HG03354 (cell line): ENCODE measurements around the gene LY6G5C.
"Not testable (repeated sequence)": the region's sequence is repeated elsewhere in the genome, so short reads cannot be mapped to it uniquely, and the experiment has no call there.

ENCODE experiments used
- ATAC-seq: cut with Tn5 transposase; IDR thresholded peaks from one replicate; pipeline ENCODE4 v1.9.1; 2021; ENCODE audit warnings: mild to moderate bottlenecking; ENCODE audit not compliant: unreplicated experiment, poor library complexity, severe bottlenecking

LY6G5C gene

GRCh38 chr6:31717499-31718222 is 36.8 kb upstream of the LY6G5C start:
- no peak for ATAC-seq

- ATAC-seq, result no peak
Observed at GRCh38 chr6:31715022-31715958, 34.4 kb upstream of the LY6G5C start, which contains the start of gene LY6G6D. TSS of gene LY6G6D (plus strand) at chr6:31715348. CDS start at chr6:31715356, 8 bp downstream.

DNA sequence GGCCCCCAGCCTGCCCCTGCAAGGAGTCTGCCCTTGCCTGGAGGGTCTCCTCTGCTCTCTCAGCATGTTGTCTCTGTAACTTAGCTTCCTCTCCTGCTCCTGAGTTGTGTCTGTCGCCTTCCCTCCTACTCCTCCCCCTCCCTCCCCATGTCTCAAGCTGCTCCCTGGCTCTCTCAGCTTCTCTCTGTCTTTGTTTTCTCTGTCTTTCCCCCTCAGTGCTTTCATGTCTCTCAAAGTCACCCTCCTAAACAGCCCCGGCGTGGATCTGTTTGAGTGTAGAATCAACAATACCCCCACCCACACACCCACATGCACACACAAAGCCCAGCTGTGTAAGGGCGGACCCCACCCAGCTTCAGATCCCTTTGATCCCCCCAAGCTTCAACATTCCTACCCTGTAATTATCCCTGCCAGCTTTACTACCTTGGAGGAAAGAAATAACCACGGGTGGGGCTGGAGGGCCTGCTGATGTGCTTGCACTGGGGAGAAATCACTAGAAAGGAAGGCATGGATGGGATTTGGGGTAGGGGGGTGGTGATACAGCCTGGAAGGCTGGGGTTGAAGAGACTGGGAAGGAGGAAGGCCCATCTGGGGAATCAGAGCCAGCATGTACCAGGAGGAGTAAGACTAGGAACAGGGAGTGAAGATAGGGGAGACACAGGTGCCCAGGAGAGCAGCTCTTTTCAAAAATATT is 33.3 kb upstream of the LY6G5C start:
- ATAC-seq, result no peak

DNA sequence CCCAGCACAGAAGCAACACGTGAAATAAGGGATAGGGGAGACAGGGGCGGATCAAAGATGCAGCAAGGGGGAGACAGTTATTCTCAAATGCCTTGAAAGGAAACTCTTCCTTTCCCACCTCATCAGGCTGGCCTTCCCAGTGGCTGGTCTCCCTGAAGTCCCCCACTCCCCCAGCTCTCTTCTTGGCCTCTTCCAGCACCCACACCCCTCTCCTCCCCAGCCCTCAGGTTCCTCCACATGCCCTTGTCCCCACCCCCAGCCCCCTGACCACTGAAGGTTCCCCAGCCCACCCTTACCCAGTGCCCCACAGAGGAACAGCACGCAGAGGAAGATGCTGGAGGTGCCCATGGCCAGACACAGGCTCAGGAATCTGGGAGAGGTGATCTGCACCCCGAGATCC is 32.6 kb upstream of the LY6G5C start:
- no peak for ATAC-seq

DNA sequence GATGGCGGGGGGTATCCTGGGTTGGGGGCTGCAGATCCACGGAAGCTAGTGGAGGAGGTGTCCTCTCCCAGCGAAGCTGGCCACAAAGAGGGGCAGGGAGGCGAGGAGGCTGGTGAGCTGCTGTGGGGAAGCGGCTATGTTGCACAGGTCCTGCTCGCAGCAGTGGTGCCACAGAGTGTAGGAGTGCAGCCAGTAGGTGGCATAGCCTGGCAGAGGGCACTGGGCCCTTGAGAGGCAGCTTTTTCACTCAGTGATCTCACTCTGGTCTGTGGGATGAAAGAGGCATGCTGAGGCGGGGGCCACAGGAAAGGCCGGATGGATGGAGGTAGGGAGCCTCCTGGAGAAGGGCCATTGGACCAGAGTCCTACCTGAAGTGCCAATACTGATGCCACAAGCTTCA is 31.4 kb upstream of the LY6G5C start:
- ATAC-seq, result no peak

DNA sequence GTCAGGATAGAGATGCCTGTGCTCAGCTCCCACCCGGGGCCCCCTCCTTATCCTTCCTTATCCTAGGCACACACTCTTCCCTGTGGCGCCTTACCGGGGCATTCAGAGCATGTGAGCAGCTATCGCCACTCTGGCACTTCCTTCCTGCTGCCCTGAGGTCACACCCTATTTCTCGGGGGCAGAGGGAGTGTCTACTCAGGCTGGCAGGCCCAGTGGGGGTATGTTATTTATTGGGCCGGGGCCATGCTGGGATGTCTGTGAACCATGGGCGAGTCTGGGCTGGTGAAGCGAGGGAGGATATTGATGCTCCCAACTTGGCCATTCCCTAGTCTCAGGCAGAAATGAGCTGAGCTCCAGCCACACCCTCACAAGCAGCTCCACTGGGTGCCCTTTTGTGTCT is 30.4 kb upstream of the LY6G5C start:
- no peak for ATAC-seq

- ATAC-seq, result no peak
Observed at GRCh38 chr6:31710523-31711219, 29.8 kb upstream of the LY6G5C start.

DNA sequence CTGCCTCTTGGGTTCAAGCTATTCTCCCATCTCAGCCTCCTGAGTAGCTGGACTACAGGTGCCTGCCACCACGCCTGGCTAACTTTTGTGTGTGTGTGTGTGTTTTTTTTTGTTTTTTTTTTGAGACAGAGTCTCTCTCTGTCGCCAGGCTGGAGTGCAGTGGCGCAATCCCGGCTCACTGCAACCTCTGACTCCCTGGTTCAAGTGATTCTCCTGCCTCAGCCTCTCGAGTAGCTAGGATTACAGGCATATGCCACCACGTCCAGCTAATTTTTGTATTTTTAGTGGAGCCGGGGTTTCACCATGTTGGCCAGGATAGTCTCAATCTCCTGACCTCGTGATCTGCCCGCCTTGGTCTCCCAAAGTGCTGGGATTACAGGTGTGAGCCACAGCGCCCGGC is 28.3 kb upstream of the LY6G5C start:
- ATAC-seq, result not testable (repeated sequence)

DNA sequence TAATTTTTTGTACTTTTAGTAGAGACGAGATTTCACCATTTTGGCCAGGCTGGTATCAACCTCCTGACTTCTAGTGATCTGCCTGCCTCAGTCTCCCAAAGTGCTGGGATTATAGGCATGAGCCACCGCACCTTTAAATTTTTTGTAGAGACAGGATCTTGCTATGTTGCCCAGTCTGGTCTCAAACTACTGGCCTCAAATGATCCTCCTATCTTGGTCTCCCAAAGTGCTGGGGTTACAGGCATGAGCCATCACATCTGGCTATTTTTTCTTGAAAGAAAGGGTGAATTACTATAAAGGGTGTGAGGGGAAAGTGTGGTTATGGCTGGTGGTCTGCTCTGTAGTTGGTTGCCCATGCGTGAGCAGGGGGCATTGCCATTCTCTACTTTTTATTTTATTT is 27.4 kb upstream of the LY6G5C start:
- no peak for ATAC-seq

DNA sequence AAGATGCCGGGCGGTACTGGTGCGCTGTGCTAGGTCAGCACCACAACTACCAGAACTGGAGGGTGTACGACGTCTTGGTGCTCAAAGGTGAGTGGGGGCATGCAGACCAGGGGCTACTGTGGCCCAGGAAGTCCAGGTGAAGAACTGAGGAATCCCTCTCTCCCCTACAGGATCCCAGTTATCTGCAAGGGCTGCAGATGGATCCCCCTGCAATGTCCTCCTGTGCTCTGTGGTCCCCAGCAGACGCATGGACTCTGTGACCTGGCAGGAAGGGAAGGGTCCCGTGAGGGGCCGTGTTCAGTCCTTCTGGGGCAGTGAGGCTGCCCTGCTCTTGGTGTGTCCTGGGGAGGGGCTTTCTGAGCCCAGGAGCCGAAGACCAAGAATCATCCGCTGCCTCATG is 26.8 kb upstream of the LY6G5C start:
- no peak for ATAC-seq

DNA sequence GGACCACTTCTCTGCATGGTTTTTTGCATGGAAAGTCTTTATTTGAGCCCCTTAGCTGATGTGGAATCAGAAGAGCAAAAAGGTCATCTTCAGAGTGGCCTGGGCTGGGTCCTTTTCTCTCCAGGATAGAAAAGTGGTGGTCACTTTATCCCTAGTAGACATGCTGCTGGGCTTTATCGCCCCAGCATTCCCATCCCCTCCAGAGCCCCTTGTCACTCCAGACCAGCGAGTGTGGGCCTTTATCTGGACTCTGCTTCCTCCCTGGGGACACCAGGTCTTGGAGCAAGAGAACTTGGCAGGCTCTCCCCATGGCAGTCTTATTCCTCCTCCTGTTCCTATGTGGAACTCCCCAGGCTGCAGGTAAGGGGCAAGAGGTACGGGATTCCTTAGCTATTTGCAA is 25.7 kb upstream of the LY6G5C start, which contains the start of gene LY6G6F:
Gene LY6G6F (plus strand): TSS at position 268 of the 400 bp plus-strand sequence. CDS start 41 bp downstream, at position 309.
- ATAC-seq, result no peak

- no peak for ATAC-seq
Observed at GRCh38 chr6:31705931-31706330, 25.1 kb upstream of the LY6G5C start.

- peak; percentile 87 for ATAC-seq
Observed at GRCh38 chr6:31702819-31703716, 22.2 kb upstream of the LY6G5C start, which contains the start of gene ABHD16A. TSS of gene ABHD16A (minus strand) at chr6:31703324. CDS start at chr6:31703281, 43 bp downstream.

DNA sequence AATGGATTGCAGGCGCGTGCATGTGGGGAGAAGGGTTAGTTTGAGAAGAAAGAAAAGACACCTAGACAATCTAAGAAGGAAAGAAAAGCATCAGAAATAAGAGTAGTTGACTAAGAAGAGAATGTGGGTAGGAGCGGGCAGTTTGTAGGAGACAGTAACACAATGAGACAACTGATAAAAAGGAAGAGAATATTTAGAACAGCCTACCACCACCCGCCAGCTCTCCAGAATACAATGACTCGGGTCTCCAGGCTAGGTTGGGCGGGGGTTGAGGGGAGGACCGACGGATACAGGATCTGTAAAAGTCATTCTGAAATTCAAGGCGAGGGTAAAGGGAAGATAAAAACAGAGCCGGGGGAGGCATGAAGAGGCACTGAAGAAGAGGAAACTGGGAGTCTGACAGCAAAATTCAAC is 21.5 kb upstream of the LY6G5C start:
- ATAC-seq, result no peak

DNA sequence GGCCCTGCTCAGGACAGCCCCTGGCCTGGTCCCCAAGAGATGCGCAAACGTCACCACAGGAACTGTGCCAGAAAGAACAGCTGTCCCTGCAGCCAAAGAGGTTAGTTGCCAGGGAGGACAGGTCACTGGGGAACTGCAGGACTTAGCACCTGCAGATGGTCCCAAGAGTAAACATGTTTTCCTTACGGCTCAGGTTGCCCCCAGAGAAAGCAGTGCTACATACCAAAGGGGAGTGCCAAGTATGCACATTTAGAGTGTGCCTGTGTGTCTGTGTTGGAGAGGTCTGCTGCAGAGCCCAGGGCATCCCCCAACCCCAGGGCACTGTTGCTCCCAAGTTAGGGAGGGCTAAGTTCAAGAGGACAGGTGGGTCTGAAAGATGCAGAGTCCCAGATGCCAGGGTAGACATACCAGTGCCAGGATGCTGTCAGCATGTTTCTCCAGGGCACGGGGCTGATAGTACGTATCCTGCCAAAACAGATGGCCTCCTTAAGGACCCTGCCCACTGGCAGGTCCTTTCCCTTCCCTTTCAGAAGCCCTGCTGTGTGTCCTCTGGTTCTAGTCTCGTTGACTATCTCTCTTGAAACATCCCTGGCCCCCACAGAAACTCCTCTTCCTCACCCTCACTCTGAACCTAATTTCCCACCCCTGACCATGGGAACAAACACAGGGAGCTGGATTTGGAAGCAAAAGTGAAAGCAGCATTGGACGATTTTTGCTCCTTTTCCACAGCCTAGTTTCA is 21.0 kb upstream of the LY6G5C start:
- ATAC-seq, result no peak

- no peak for ATAC-seq
Observed at GRCh38 chr6:31700740-31701401, 20.0 kb upstream of the LY6G5C start.

- no peak for ATAC-seq
Observed at GRCh38 chr6:31697555-31697954, 16.7 kb upstream of the LY6G5C start.
